HepG2 (cell line): Measurements from ENCODE around the gene PLAGL2. TPM values are rescaled to one million over a fixed set of nuclear protein-coding genes. Genes with fewer than 3 reads are reported as not detected.

Experiments
- FOXK1 ChIP-seq: sonication (generic); formaldehyde crosslinking; IDR thresholded peaks from 2 replicates; pipeline ENCODE4 v1.4.0; 2020; ENCODE audit warnings: low read depth, missing genetic modification reagents, borderline replicate concordance
- GATA4 ChIP-seq: sonication (generic); IDR thresholded peaks from 2 replicates; pipeline ENCODE4 v1.6.1; 2016; ENCODE audit warnings: antibody characterized with exemption, low read depth, borderline replicate concordance
- GLMP ChIP-seq: sonication (generic); formaldehyde crosslinking; IDR thresholded peaks from 2 replicates; pipeline ENCODE4 v1.9.0; 2021; ENCODE audit warnings: missing genetic modification reagents, mild to moderate bottlenecking, borderline replicate concordance
- HMG20B ChIP-seq: conservative IDR thresholded peaks from 2 replicates; pipeline ENCODE4 v1.6.1; 2016; ENCODE audit warnings: missing genetic modification reagents, missing compliant biosample characterization
- HOXA7 ChIP-seq: sonication (generic); formaldehyde crosslinking; IDR thresholded peaks from 2 replicates; pipeline ENCODE4 v1.8.1; 2022; ENCODE audit warnings: mild to moderate bottlenecking, missing genetic modification reagents, moderate library complexity
- IKZF4 ChIP-seq: sonication (generic); formaldehyde crosslinking; IDR thresholded peaks from 2 replicates; pipeline ENCODE4 v1.5.1; 2020; ENCODE audit warnings: borderline replicate concordance, mild to moderate bottlenecking, low read depth, missing genetic modification reagents; ENCODE audit errors: not compliant biosample characterization
- MTF2 ChIP-seq: sonication (generic); formaldehyde crosslinking; IDR thresholded peaks from 2 replicates; pipeline ENCODE4 v1.5.0; 2020; ENCODE audit warnings: missing genetic modification reagents, borderline replicate concordance
- MZF1 ChIP-seq: sonication (generic); formaldehyde crosslinking; IDR thresholded peaks from 2 replicates; pipeline ENCODE4 v1.8.1; 2023; ENCODE audit warnings: mild to moderate bottlenecking, missing genetic modification reagents, borderline replicate concordance
- NFATC3 ChIP-seq: sonication (generic); formaldehyde crosslinking; IDR thresholded peaks from 2 replicates; pipeline ENCODE4 v1.5.1; 2020; ENCODE audit warnings: mild to moderate bottlenecking, missing genetic modification reagents
- NR2F1 ChIP-seq, 2 experiments: fragments of 450-650 bp in 1 of 2; formaldehyde crosslinking in 1 of 2; IDR thresholded peaks; 2 replicates each; pipeline versions ENCODE4 v1.5.0 to v1.6.1; 2016 to 2020; ENCODE audit warnings: mild to moderate bottlenecking in 1 of 2, missing compliant biosample characterization in 1 of 2, missing genetic modification reagents in 1 of 2, moderate library complexity in 1 of 2
- PITX1 ChIP-seq: sonication (generic); formaldehyde crosslinking; IDR thresholded peaks from 2 replicates; pipeline ENCODE4 v1.5.1; 2020; ENCODE audit warnings: mild to moderate bottlenecking, missing genetic modification reagents
- POLR2A ChIP-seq, 2 experiments: IDR thresholded peaks; 2 replicates each; pipeline ENCODE4 v1.6.1; 2011; ENCODE audit warnings: low read depth in 2 of 2, low read length in 2 of 2, mild to moderate bottlenecking in 1 of 2, moderate library complexity in 1 of 2; ENCODE audit not compliant: insufficient read depth in 1 of 2
- PPARG ChIP-seq: conservative IDR thresholded peaks from 2 replicates; pipeline ENCODE4 v1.6.1; 2016; ENCODE audit warnings: missing biosample characterization, missing genetic modification reagents
- RAD21 ChIP-seq: fragments of 450-650 bp; formaldehyde crosslinking; IDR thresholded peaks from 2 replicates; pipeline ENCODE4 v1.5.0; 2020; ENCODE audit warnings: mild to moderate bottlenecking
- RBFOX2 ChIP-seq: fragments of 200-400 bp; formaldehyde crosslinking; IDR thresholded peaks from 2 replicates; pipeline ENCODE4 v1.6.1; 2017; ENCODE audit warnings: low read depth, mild to moderate bottlenecking, low read length
- REST ChIP-seq, 2 experiments: IDR thresholded peaks; 2 replicates each; pipeline ENCODE4 v1.6.1; 2011 to 2012; ENCODE audit warnings: low read length in 2 of 2, borderline replicate concordance in 1 of 2, low read depth in 1 of 2, mild to moderate bottlenecking in 1 of 2, moderate library complexity in 1 of 2
- RFXANK ChIP-seq: IDR thresholded peaks from 2 replicates; pipeline ENCODE4 v1.6.1; 2016
- SMYD3 ChIP-seq: sonication (generic); formaldehyde crosslinking; IDR thresholded peaks from 2 replicates; pipeline ENCODE4 v1.8.1; 2023; ENCODE audit warnings: mild to moderate bottlenecking, missing genetic modification reagents
- TBP ChIP-seq: sonication (generic); formaldehyde crosslinking; IDR thresholded peaks from 2 replicates; pipeline ENCODE4 v1.5.0; 2020; ENCODE audit warnings: missing genetic modification reagents
- TRIM24 ChIP-seq: sonication (generic); formaldehyde crosslinking; IDR thresholded peaks from 2 replicates; pipeline ENCODE4 v1.8.0; 2022; ENCODE audit warnings: mild to moderate bottlenecking, missing genetic modification reagents
- ZBTB39 ChIP-seq: sonication (generic); formaldehyde crosslinking; IDR thresholded peaks from 2 replicates; pipeline ENCODE4 v1.5.0; 2020; ENCODE audit warnings: missing genetic modification reagents
- ZNF382 ChIP-seq: sonication (generic); formaldehyde crosslinking; IDR thresholded peaks from 2 replicates; pipeline ENCODE4 v1.5.0; 2020; ENCODE audit warnings: missing genetic modification reagents, mild to moderate bottlenecking, borderline replicate concordance
- ZNF766 ChIP-seq: sonication (generic); formaldehyde crosslinking; IDR thresholded peaks from 2 replicates; pipeline ENCODE4 v1.5.0; 2020; ENCODE audit warnings: missing genetic modification reagents, borderline replicate concordance
- polyA plus RNA-seq, 8 experiments: library from polyadenylated mRNA; depleted of rRNA in 3 of 8; stranded (reverse) in 7 of 8; unstranded in 1 of 8; fragments of >200 nt; fragmentation: Illumina TruSeq in 4 of 8; extraction: Trizol in 4 of 8; gene quantifications; 2 replicates each; pipeline versions ENCODE4 v1.2.1 to v1.2.3, GENCODE V29; 2011 to 2016; ENCODE audit warnings: low read depth in 4 of 8, missing spikeins in 1 of 8, mixed read lengths in 1 of 8; ENCODE audit not compliant: insufficient read depth in 1 of 8
- total RNA-seq, 5 experiments: library from RNA; depleted of rRNA; stranded (reverse); fragments of >200 nt; fragmentation: Illumina TruSeq; extraction: Trizol; gene quantifications; 2 replicates each; pipeline ENCODE4 v1.2.3, GENCODE V29; 2016; ENCODE audit warnings: low read depth in 1 of 5

Gene PLAGL2
- total and polyA plus RNA-seq, 2 of the 13 experiments (the other 11 are each of a cell fraction or from before 2014, with no cell fraction given), result 15.2 to 15.3 TPM

- TF ChIP-seq ZBTB39 (CRISPR knock-in tag) (peak; percentile 90), FOXK1 (CRISPR knock-in tag) (peak; percentile 57; the same call in 1 of the 2 replicates), POLR2A (IDR thresholded peaks at IDR 0.05; ENCODE audit: insufficient read depth in 1 of 2, low read depth in 2 of 2, low read length in 2 of 2) (peak; percentile 92 to 96), TRIM24 (CRISPR knock-in tag) (no peak), ZNF382 (no peak), TBP (CRISPR knock-in tag) (peak; percentile 98), NR2F1 (CRISPR knock-in tag; IDR thresholded peaks at IDR 0.05) (no peak), REST (IDR thresholded peaks at IDR 0.05; ENCODE audit: borderline replicate concordance in 1 of 2, low read depth in 1 of 2, low read length in 2 of 2) (peak in 1 of 2 experiments; percentile 76; a peak in 2 of 4 replicates), ZNF766 (peak; percentile 94), RFXANK (CRISPR knock-in tag) (0 out of 2 replicates have a peak, but pooled peaks have one; percentile 85), RAD21 (CRISPR knock-in tag) (peak; percentile 93), GLMP (CRISPR knock-in tag) (no peak), HOXA7 (CRISPR knock-in tag) (no peak), GATA4 (peak; percentile 50; the same call in 1 of the 2 replicates), SMYD3 (0 out of 2 replicates have a peak, but pooled peaks have one; percentile 72), MTF2 (CRISPR knock-in tag) (peak; percentile 77; the same call in 1 of the 2 replicates), RBFOX2 (peak; percentile 98), HMG20B (CRISPR knock-in tag) (0 out of 2 replicates have a peak, but pooled peaks have one; percentile 53), NFATC3 (0 out of 2 replicates have a peak, but pooled peaks have one; percentile 3), PPARG (peak; percentile 17; the same call in 1 of the 2 replicates), MZF1 (CRISPR knock-in tag) (0 out of 2 replicates have a peak, but pooled peaks have one; percentile 45), IKZF4 (CRISPR knock-in tag) (peak; percentile 86), PITX1 (CRISPR knock-in tag) (peak; percentile 77)
Observed at GRCh38 chr20:32207626-32208498, at the start of gene PLAGL2, which contains the start of gene POFUT1 (continued).
